ENCODE results near the gene INPP1.

GRCh38 chr2:190407246-190407661, 63.9 kb downstream of the INPP1 start:
- TF ChIP-seq POLR2A (IDR thresholded peaks at IDR 0.05) = no peak
- no peak for TF ChIP-seq CTCF (IDR thresholded peaks at IDR 0.05)
